OCI-LY1 (cell line): ENCODE data around the gene ADCYAP1R1.

Experiments
- H2AFZ ChIP-seq: fragments of 200-600 bp; sonication (generic), shearing (Covaris generic); 2 replicates; pipeline ENCODE4 v1.6.0; 2014; ENCODE audit warnings: antibody characterized with exemption, mild to moderate bottlenecking, low read length
- H3F3A ChIP-seq: fragments of 200-600 bp; sonication (generic), shearing (Covaris generic); 2 replicates; pipeline ENCODE4 v1.6.0; 2014; ENCODE audit warnings: mild to moderate bottlenecking, antibody characterized with exemption, low read length, moderate library complexity; ENCODE audit not compliant: insufficient read depth
- H3K27ac ChIP-seq: fragments of 200-600 bp; sonication (generic); 2 replicates; pipeline ENCODE4 v1.5.1; 2014; ENCODE audit warnings: low read length, mixed run types, mild to moderate bottlenecking, low read depth; ENCODE audit not compliant: poor library complexity, severe bottlenecking
- H3K27me3 ChIP-seq: fragments of 200-600 bp; sonication (generic); 2 replicates; pipeline ENCODE4 v1.6.0; 2014; ENCODE audit warnings: antibody characterized with exemption, mild to moderate bottlenecking, low read length, moderate library complexity; ENCODE audit not compliant: insufficient read depth
- H3K36me3 ChIP-seq: fragments of 200-600 bp; sonication (generic); 2 replicates; pipeline ENCODE4 v1.6.1; 2014; ENCODE audit warnings: mild to moderate bottlenecking, antibody characterized with exemption, low read length, moderate library complexity, mixed read lengths; ENCODE audit not compliant: insufficient read depth
- H3K4me1 ChIP-seq: fragments of 200-600 bp; sonication (generic); 2 replicates; pipeline ENCODE4 v1.5.1; 2014; ENCODE audit warnings: mild to moderate bottlenecking, low read length, moderate library complexity; ENCODE audit not compliant: insufficient read depth, severe bottlenecking
- H3K4me2 ChIP-seq: fragments of 200-600 bp; sonication (generic), shearing (Covaris generic); 2 replicates; pipeline ENCODE4 v1.6.1; 2014; ENCODE audit warnings: low read length
- H3K4me3 ChIP-seq: fragments of 200-600 bp; sonication (generic); 2 replicates; pipeline ENCODE4 v1.5.1; 2014; ENCODE audit warnings: low read length, low read depth, mild to moderate bottlenecking, mixed read lengths; ENCODE audit not compliant: poor library complexity, severe bottlenecking
- H3K79me2 ChIP-seq: fragments of 200-600 bp; shearing (Covaris generic); 2 replicates; pipeline ENCODE4 v1.6.1; 2016; ENCODE audit warnings: mixed run types, low read length, mixed read lengths; ENCODE audit not compliant: insufficient read depth
- H3K9ac ChIP-seq: fragments of 200-600 bp; sonication (generic), shearing (Covaris generic); 2 replicates; pipeline ENCODE4 v1.6.1; 2014; ENCODE audit warnings: mild to moderate bottlenecking, low read length, mixed read lengths
- H3K9me2 ChIP-seq: fragments of 200-600 bp; sonication (generic), shearing (Covaris generic); 2 replicates; pipeline ENCODE4 v1.6.1; 2014; ENCODE audit warnings: low read depth, mild to moderate bottlenecking, low read length, mixed read lengths
- H3K9me3 ChIP-seq: fragments of 200-600 bp; shearing (Covaris generic); 2 replicates; pipeline ENCODE4 v1.6.1; 2014; ENCODE audit warnings: low read length, mixed read lengths
- H4K20me1 ChIP-seq: fragments of 200-600 bp; sonication (generic), shearing (Covaris generic); 2 replicates; pipeline ENCODE4 v1.6.0; 2016; ENCODE audit warnings: mild to moderate bottlenecking, low read length; ENCODE audit not compliant: insufficient read depth
- EZH2 ChIP-seq: fragments of 200-600 bp; sonication (generic), shearing (Covaris generic); IDR thresholded peaks from 2 replicates; pipeline ENCODE4 v1.8.0; 2017; ENCODE audit warnings: borderline replicate concordance, mixed run types, mild to moderate bottlenecking, antibody characterized with exemption, low read length, moderate library complexity, mixed read lengths
- TF ChIP-seq, protein P1 (sequence below): fragments of 200-600 bp; sonication (generic), shearing (Covaris generic); IDR thresholded peaks from 2 replicates; pipeline ENCODE4 v1.5.1; 2017; ENCODE audit warnings: mild to moderate bottlenecking, antibody characterized with exemption, low read length, moderate library complexity, mixed read lengths

The ADCYAP1R1 gene

GRCh38 chr7:31019509-31019908 is 32.6 kb upstream of the ADCYAP1R1 start:
- H3F3A ChIP-seq: no peaks in the 10 kb centered on the region
- no peaks in the 10 kb centered on the region for H3K79me2 ChIP-seq
- H4K20me1 ChIP-seq: no peaks in the 10 kb centered on the region
- no peaks in the 10 kb centered on the region for H3K4me1 ChIP-seq
- H3K9me2 ChIP-seq: no peaks in the 10 kb centered on the region
- no peak overlapping the region for H3K27ac ChIP-seq
- TF ChIP-seq, protein P1, sequence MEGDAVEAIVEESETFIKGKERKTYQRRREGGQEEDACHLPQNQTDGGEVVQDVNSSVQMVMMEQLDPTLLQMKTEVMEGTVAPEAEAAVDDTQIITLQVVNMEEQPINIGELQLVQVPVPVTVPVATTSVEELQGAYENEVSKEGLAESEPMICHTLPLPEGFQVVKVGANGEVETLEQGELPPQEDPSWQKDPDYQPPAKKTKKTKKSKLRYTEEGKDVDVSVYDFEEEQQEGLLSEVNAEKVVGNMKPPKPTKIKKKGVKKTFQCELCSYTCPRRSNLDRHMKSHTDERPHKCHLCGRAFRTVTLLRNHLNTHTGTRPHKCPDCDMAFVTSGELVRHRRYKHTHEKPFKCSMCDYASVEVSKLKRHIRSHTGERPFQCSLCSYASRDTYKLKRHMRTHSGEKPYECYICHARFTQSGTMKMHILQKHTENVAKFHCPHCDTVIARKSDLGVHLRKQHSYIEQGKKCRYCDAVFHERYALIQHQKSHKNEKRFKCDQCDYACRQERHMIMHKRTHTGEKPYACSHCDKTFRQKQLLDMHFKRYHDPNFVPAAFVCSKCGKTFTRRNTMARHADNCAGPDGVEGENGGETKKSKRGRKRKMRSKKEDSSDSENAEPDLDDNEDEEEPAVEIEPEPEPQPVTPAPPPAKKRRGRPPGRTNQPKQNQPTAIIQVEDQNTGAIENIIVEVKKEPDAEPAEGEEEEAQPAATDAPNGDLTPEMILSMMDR: no peak
- TF ChIP-seq EZH2: no peak
- no peak overlapping the region for H3K4me2 ChIP-seq
- no peak overlapping the region for H3K9ac ChIP-seq
- no peak overlapping the region for H3K4me3 ChIP-seq
- H3K27me3 ChIP-seq: no peaks in the 10 kb centered on the region
- no peaks in the 10 kb centered on the region for H3K9me3 ChIP-seq
- no peaks in the 10 kb centered on the region for H3K36me3 ChIP-seq
- no peak overlapping the region for H2AFZ ChIP-seq

GRCh38 chr7:31020161-31020560 is 31.9 kb upstream of the ADCYAP1R1 start:
- Histone ChIP-seq H3K9me2 (no peaks in the 10 kb centered on the region), H3K9me3 (no peaks in the 10 kb centered on the region), H3K4me2 (no peak overlapping the region), H3K9ac (no peak overlapping the region), H3K27me3 (no peaks in the 10 kb centered on the region), H3K4me1 (no peaks in the 10 kb centered on the region), H3F3A (no peaks in the 10 kb centered on the region), H3K36me3 (no peaks in the 10 kb centered on the region), H3K4me3 (no peak overlapping the region), H3K79me2 (no peaks in the 10 kb centered on the region), H2AFZ (no peak overlapping the region), H4K20me1 (no peaks in the 10 kb centered on the region), H3K27ac (no peak overlapping the region)
- TF ChIP-seq, protein P1: no peak
- TF ChIP-seq EZH2: no peak

GRCh38 chr7:31020652-31021051 is 31.5 kb upstream of the ADCYAP1R1 start:
- Histone ChIP-seq H3K4me1 (no peaks in the 10 kb centered on the region), H3F3A (no peaks in the 10 kb centered on the region), H2AFZ (no peak overlapping the region), H3K9me3 (no peaks in the 10 kb centered on the region), H4K20me1 (no peaks in the 10 kb centered on the region), H3K9me2 (no peaks in the 10 kb centered on the region), H3K36me3 (no peaks in the 10 kb centered on the region), H3K27me3 (no peaks in the 10 kb centered on the region), H3K9ac (no peak overlapping the region), H3K4me3 (no peak overlapping the region), H3K4me2 (no peak overlapping the region), H3K79me2 (no peaks in the 10 kb centered on the region), H3K27ac (no peak overlapping the region)
- TF ChIP-seq, protein P1: no peak
- TF ChIP-seq EZH2: no peak
